Activated CD4-positive, alpha-beta T cell treated with anti-CD3 and anti-CD28 coated beads, Interleukin-2, Interleukin-6, amounts not matched to agents 100 ng/mL and 50 ng/mL, durations not matched to agents 16 hours and 8 hours (primary cell): ENCODE results near the gene FAM161A.

ENCODE experiments used
- DNase-seq: peaks from one replicate; pipeline ENCODE4 v3.0.0-alpha.2; 2020

The FAM161A gene

GRCh38 chr2:61775956-61776570 lies 77.8 kb downstream of the FAM161A start:
- no peak for DNase-seq
